Retina (tissue), 1 donor: ENCODE data around the gene SMAD9.

ENCODE experiments used
- DNase-seq: peaks from one replicate; pipeline ENCODE4 v3.0.0-alpha.2; 2016

SMAD9 gene

DNA sequence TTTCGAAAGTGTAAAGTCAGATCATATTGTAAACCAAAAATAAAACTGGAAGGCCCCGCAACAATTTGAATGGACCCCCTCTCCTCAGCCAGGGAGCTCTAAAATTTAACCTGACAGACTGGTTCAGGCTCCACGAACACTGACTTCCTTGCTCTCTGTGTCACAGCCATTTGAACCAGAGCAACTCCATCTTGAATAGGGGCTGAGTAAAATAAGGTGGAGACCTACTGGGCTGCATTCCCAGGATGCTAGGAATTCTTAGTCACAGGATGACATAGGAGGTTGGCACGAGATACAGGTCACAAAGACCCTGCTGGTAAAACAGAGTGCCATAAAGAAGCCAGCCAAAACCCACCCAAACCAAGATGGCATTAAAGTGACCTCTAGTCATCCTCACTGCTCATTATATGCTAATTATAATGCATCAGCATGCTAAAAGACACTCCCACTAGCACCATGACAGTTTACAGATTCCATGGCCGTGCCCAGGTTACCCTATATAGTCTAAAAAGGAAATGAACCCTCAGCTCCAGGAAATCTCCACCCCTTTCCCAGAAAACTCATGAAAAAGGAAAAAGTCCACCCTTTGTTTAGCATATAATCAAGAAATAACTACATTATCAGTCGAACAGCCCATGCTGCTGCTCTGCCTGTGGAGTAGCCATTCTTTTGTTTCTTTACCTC is 57.9 kb downstream of the SMAD9 start:
- no peak for DNase-seq

DNA sequence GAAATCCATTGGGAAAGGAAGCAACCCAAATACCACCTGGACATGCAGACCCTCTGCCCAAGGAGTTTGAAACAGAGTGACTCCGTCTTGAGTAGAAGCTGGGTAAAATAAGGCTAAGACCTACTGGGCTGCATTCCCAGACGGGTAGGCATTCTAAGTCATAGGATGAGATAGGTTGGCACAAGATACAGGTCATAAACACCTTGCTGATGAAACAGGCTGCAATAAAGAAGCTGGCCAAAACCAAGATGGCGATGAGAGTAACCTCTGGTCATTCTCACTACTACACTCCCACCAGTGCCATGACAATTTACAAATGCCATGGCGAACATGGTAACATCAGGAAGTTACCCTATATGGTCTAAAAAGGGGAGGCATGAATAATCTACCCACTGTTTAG is 60.8 kb downstream of the SMAD9 start:
- DNase-seq, result no peak

DNA sequence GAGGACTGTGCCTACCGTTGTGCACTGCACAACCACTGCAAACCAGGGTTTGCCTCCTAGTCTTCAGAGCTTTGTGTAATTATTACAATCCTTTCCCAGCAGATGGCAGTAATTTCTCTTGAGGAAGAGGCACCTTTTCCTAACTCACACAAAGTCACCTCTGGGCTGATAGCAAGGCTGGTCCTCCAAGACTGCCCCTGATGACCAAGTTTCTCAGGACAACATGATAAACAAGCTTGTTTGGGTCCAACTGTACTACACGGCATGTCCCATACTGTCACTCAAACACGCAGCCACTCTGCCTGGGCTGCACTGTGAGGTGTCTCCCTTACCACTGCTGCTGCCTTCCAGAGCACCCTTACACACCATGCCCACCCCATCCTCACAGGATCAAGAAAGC is 61.7 kb downstream of the SMAD9 start:
- peak; percentile 54 for DNase-seq

DNA sequence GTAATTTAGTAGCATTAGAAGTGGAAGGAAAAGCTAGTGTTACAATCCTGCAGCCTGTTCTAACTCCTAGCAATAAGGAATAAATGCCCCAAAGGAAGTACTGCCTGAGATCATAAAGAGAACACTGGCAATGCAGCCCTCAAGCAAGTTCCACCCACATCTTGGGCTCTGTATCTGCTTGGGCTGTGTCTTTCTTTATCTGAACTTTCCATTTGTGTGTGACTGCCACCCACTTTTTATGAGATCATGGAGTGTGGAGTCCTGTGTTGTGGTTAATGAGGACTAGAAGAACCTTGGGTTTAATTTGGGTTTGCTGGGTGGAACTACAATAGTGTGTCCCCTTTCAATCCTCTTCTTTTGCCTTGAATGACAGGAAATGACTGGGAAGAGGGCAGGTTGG is 62.8 kb downstream of the SMAD9 start:
- no peak for DNase-seq

DNA sequence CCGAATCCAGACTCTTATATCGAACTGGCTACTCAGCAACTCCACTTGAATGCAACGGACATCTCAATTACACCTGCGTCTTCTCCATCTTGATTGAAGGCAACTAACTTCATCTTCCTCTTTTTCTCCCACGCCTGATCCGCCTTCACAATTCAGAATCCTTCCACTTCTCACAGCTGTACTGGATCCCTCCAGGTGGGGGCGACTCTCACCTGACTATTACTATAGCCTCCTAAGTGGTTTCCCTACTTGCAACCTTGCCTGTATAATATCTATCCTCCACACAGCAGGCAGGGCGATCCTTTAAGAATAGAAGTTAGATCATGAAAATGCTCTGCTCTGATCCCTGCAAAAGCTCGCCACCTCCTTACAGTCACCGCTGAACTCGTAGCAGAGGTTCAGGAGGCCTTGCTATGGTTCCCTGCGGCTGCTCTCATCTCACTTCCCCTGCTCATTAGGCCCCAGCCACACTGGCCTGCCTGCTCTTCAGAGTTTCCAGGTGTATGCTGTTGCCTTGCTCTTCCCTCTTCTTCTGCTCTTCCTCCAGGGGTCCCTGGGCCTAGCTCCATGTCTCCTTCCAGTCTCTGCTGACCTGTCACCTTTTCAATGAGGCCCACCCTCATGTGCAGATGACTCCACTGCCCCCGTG is 69.1 kb downstream of the SMAD9 start:
- no peak for DNase-seq

DNA sequence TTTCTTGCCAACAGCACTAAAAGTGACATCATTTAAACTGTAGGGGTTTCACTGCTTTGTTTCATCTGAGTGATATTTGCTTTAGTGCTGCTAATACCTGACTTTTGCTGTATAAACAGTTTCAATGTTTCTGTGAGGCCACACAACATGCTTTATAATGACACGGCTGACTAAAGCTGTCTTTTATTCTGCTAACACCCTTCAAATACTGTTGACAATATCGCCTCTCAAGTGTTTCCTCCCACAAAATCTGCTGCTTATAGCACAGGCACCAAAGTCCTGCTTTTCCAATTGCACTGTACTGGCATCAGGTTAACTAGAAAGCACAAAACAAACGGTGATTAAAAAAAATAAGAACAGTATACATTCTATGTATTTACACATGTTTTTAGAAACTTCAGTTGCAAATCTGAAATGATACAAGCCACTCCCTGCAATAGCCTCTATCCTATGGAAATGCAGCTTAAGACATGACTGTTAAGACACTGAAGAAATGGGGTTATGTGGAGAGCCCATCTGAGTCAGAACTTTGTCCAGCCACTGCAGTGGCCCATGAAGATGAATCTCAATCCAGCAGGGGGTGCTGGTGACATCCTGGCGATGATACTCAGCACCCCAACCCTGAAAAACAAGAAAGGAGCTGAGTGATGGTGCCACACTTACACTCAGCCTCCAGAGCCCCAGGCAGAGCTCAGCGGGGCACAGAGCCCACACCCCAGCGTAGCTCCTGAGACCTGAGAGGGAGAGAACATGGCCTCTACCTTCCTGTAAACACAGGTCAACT is 71.6 kb downstream of the SMAD9 start:
- no peak for DNase-seq

DNA sequence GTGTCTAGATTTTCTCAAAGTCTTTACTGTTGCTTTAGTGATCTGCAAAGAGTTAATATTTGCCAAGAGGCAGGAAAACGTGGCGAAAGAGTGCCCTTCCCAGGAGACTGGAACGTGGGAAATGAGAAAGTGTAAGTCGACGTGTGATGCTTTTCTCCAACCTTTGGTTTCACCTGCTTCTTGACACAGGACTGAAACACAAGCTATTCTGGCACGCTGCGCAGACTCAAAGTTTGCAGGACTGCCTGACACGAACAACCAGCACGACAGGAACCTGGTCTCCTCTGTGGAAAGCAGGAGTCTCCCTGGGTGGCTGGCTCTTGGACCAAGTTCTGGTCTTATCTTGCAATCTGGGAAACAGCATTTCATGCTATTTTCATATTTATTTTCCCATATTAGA is 72.4 kb downstream of the SMAD9 start:
- DNase-seq, result no peak

DNA sequence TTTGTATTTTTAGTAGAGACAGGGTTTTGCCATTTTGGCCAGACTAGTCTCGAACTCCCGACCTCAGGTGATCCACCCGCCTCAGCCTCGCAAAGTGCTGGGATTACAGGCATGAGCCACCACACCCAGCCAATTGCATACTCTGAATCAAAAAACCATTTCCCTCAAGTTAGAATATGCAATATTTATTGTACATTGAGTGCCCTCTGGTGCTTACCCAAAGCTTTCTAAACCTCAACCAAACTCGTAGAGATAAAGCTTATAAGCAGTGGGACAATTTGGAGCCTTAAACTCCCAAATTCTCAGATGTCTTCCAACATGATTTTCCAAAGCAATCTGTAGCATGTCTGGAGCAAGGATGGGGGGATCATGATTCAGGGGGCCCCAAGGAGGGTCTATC is 78.6 kb downstream of the SMAD9 start:
- no peak for DNase-seq

DNA sequence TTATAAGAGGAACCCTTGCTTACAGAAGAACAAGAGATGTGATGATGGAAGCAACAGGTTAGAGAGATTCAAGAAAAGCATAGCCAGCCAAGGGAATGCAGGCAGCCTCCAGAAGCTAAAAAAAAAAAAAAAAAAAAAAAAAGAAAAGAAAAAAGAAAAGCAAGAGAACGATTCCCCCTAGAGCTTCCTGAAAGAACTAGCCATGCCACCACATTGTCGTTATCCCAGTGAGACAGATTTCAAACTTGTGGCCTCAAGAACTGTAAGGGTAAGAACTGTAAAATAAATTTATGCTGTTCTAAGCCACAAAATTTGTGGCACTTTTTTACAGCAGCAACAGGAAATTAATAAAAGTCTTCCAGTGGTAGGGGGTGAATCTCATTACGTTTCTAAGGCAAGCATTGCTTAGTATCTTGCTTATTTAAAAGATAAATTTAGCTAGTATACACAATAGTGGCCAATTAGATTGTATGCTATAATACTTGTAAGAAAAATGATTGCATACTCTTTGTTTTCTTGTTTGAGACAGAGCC is 79.3 kb downstream of the SMAD9 start:
- DNase-seq, result no peak

DNA sequence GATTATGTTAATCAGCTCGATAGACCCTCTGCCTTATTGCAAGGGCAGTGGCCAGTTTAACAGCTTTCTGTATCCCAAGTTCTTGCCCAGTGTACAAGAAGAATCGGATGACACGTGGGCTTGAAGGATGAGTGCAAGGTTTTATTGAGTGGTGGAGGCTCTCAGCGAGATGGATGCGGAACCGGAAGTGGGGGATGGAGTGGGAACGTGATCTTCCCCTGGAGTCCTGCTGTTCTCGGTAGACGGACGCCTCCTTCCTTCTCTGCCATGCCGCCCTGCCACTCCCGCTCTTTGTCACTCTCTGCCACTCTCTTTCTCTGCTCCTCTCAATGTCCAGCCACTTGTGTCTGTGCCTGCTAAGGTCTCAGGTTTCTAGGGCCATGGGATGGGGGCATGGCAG is 80.1 kb downstream of the SMAD9 start:
- DNase-seq, result no peak

DNA sequence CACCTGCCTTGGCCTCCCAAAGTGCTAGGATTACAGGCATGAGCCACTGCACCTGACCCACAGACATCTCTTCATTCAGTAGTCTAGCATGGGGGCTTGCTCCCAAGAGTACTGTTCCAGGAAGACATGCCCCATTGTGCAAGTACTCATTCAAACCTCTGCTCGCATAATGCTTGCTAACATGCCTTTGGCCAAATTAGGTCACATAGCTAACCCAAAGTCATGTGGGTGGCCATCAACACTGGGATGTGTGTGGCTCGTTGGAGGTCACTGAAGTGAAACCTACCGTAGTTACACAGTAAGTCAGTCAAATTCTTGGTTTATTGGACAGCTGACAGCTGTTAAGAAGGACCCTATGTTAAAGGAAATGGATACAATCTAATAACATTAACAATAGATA is 80.8 kb downstream of the SMAD9 start:
- no peak for DNase-seq

DNA sequence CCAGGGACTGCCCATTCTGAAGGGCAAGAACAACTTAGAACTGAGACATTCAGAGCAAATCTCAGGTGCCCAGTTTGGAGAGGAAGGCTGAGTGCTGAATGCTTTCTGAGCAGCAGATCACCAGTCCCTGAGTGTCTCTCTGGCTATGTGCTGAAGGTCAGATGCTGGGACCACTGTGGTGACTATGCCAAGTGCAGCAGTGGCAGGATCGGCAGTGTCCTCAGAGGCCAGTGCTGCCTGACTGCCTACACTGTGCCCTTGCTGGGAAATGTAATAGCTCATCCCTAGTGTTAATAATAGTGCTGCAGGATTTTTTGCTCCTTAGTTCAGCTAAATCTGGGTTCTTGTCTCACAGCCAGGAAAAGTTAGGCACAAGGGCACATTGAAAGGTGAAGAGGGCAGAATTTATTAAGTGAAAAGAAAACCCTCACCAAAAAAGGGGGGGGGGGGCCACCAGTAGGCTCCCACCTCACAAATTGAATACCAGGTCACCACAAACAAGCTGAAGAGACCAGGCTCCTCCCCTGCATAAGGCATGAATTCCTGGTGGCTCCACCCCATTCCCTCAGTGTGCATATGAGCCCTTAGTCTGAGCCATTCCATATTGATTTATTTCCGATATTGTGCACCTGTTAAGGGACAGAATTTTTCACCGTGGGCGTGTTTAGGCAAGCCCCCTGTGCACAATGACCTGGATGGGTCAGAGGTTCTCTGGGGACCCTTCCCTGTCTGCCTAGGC is 82.5 kb downstream of the SMAD9 start:
- DNase-seq, result no peak

DNA sequence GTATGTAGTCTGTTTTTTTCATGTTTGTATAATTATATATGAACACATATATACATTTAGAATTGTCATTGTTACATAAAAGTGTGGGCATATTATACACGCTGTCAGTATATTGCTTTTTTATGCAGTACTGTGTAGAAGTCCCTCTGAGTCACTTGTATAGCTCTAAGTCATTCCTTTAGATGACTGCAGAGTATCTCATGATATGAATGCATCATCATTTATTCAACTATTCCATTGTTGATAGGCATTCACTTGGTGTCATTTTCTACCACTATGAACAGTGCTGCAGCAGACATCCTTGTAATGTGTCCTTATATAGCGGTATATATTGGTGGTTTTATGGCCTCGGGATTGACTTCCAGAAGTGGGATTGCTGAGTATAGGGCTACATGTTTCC is 85.7 kb downstream of the SMAD9 start:
- DNase-seq, result no peak

DNA sequence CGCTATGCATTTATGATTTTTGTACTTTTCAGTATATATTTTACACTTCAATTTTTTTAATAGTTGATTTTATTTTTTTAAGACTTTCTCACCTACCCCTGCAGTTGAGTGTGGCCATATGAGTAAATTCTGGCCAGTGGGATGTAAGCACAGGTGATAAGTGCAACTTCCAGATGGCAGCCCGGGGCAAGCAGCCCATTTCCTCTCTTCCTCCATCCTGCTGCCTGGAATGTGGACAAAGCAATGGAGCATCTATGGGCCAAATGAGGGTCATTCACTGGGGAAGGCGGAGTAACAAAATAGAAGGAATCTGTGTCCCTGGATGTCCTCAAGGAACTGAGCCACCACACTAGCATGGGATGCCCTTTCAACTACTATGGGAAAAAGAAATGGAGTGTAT is 88.7 kb downstream of the SMAD9 start:
- no peak for DNase-seq

DNA sequence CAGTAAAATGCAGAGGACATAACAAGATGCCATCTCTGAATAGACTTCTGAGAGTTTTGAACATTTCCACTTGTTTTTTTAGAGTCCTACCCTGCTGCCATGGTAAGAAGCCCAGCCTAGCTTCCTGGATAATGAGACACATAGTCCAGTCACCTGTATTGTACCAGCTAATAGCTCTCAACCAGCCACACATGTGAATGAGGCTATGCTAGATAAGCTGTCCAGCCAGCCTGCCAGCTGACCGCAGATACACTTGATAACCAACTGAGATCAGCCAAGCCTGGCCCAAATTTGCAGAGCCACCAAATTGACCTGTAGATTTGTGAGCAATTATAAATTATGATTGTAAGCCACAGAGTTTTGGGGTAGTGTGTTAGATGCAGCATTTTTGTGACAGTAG is 90.3 kb downstream of the SMAD9 start:
- DNase-seq, result no peak

DNA sequence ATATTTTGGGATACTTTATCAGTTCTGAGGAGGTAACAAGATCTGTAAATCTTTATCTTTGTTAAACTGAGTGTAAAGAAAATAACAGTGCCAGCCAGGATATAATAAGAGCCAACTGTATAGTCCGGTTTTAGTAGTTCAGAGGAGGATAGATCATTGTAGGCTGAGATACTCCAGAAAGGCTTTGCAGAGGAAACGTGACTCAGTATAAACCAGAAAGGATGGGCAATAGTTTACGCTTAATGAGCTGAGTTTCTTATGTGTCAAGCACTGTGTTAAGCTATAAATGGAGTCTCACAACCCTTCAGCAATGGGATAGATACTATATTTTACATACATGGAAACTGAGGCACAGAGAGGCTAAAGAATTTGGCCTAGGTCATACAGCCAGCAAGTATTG is 97.3 kb downstream of the SMAD9 start:
- no peak for DNase-seq

DNA sequence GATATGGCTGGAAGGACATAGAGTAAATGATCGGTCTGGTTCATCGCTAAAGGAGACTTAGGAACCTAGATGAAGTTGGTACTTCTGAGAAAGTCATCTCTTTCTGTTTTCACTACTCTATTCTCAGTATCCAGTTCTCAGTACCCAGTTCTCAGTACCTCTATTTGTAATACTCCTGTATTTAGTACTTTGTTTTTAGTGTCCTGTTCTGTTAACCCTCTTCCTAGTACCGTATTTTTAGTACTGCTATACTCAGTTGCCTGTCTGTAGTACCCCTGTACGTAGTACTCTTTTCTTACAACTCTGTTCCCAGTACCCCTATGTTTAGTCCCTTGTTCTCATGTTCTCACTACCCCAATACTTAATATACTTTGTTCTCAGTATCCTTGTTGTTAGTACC is 99.8 kb downstream of the SMAD9 start:
- DNase-seq, result no peak

DNA sequence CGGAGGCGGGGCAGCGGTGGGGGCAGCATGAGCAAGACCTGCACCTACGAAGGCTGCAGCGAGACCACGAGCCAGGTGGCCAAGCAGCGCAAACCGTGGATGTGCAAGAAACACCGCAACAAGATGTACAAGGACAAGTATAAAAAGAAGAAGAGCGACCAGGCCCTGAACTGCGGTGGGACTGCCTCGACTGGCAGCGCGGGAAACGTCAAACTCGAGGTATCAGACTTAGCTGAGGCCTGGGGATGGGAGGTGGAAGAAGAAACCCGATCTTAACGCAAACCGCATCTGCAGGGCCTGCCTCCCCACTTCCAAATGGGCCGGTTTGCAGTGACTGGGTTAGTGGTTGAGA is 100.3 kb downstream of the SMAD9 start:
- DNase-seq, result peak; percentile 49

DNA sequence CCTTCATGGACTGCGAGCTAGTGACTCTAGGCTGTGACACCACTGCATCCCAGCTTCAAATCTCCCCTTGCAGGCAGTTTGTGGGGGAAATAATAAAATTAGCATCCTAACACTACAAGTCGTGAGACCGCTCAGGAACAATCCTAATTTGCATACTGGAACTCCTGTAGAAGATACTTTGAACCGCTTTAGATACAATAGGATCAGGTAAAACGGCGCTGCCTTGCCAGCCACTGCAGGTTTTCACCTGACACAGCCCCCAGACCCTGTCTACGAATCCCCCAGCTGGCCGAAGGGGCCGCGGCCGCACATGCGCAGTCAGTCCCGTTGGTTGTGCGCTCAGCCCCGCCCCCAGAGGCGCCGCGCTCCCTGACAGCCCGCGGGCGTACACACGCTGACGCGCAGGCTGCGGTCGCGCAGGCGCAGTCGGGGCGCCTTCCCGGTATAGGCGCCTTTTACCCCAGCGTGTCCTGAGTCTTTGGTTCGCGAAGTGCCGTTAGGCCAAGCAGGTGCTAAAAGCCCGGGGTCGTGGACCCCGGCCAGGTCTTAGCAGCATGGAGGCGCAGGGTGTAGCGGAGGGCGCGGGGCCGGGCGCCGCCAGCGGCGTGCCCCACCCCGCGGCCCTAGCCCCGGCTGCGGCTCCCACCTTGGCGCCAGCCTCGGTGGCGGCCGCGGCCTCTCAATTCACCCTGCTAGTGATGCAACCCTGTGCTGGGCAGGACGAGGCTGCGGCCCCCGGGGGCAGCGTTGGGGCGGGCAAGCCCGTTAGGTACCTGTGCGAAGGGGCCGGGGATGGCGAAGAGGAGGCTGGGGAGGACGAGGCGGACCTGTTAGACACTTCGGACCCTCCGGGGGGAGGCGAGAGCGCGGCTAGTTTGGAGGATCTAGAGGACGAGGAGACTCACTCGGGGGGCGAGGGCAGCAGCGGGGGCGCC is 101.0 kb downstream of the SMAD9 start, which contains the start of gene RFXAP:
Gene RFXAP (plus strand): TSS at position 419 of the 935 bp plus-strand sequence. CDS start 136 bp downstream, at position 555.
- DNase-seq, result peak; percentile 96

DNA sequence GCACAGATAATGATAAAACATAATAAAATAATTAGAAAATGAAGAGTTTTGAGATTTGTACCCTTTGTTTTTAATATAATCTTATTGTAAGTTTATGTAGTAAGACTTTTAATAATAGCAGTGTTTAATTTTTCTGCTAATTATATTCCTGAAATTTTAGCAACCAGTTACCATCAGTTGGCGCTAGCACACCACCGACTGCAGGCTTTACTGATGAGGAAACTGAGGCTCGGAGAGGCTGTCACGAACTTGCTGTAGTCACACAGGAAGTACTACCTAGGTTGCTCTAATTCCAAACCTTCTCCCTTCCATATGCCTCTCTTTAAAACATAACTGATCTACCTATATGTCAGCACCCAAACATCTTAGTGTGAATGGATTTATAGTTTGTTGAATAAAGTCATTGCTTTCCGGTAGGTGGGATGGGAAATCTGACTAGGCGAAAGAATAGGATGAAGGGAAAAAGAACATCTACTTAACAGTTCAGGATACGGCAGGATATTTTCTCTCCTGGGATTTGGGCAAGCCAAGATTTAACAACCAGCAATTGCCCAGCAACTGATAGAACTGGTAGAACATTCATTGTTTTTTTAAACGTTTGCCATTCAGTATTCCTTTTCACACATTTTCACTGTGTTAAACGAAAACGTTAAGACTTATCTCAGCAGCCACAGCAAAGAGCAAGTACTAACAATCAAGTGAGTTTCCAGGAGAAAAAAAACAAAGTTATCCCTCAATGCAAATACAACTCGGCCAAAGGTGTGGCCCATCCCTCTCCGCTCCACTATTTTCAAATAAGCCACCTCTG is 101.8 kb downstream of the SMAD9 start:
- DNase-seq, result peak; percentile 10

DNA sequence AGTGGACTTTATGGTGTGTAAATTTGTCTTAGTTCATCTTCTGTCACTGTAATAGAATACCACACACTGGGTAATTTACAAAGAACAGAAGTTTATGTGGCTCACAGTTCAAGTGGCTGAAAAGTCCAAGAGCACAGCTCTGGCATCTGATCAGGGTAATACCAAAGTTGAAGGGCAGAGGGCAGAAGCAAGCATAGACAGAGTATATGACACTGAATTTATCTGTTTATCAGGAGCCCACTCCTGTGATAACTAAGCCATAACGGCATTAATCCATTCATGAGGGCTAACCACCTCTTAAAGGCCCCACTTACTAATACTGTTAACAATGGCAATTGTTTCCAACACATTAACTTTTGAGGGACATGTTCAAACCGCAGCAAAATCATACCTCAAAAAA is 105.0 kb downstream of the SMAD9 start:
- no peak for DNase-seq
